GM12801 (cell line): Measurements from ENCODE around the gene NNAT.

Experiments
- TF ChIP-seq, protein P1 (sequence below): IDR thresholded peaks from one replicate; pipeline ENCODE4 v1.5.1; 2011; ENCODE audit warnings: control low read depth; ENCODE audit not compliant: insufficient read length; ENCODE audit errors: extremely low read depth

The NNAT gene, protein sequence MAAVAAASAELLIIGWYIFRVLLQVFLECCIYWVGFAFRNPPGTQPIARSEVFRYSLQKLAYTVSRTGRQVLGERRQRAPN

DNA sequence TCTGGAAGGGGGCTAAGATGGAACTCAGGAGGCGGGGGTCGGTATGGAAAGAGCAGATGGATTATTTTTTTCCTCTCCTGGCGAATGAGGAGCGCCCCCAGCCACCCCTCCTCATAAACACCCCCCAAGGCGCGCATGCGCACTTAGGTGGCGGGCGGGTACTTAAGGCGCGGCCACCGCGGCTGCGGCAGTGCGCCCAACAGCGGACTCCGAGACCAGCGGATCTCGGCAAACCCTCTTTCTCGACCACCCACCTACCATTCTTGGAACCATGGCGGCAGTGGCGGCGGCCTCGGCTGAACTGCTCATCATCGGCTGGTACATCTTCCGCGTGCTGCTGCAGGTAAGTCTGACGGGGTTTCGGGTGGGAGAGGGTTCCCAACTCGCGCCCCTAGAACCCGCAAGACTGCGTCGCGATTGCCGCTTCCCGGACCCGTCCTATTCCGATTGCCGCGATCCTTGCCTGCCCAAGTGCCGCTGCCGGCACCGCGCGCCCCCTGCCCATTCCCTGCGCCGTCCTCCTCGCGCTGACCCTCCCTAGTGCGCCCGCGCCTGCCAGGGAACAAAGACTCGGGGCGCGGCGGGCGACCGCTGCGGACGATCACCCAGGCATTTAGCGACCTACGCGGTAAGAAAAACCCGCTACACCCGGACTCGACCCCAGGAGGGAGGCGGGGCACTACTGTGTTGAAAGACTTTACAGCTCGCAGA, at the start of gene NNAT:
TSS of gene NNAT (plus strand) at position 190 of the 711 bp plus-strand sequence. CDS start at position 272, 82 bp downstream.
- TF ChIP-seq, protein P1, sequence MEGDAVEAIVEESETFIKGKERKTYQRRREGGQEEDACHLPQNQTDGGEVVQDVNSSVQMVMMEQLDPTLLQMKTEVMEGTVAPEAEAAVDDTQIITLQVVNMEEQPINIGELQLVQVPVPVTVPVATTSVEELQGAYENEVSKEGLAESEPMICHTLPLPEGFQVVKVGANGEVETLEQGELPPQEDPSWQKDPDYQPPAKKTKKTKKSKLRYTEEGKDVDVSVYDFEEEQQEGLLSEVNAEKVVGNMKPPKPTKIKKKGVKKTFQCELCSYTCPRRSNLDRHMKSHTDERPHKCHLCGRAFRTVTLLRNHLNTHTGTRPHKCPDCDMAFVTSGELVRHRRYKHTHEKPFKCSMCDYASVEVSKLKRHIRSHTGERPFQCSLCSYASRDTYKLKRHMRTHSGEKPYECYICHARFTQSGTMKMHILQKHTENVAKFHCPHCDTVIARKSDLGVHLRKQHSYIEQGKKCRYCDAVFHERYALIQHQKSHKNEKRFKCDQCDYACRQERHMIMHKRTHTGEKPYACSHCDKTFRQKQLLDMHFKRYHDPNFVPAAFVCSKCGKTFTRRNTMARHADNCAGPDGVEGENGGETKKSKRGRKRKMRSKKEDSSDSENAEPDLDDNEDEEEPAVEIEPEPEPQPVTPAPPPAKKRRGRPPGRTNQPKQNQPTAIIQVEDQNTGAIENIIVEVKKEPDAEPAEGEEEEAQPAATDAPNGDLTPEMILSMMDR: no peak

DNA sequence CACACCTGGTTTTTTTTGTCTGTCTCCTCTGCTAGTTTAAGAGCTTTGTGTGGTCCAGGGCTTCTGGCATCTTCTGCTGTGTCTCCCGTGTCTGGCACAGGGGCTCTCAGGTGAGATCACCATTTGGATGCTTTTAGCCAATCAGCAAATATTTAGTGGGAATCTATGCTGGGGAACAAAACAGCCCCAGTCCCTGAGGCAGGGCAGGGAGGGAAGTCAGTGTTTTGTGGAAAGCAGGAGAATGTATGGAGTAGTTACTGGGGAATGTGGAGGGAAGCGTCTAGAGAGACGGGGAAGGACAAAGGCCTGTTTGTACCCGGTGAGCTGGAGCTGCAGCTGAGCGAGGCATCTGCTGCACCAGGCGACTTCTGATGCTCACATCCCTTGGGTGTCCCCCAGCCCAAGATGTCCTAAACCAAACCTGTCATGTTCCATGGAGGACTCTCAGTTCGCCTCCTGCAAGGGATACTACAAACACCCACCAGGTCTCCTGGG, 49.3 kb upstream of the NNAT start:
- TF ChIP-seq, protein P1: no peak

DNA sequence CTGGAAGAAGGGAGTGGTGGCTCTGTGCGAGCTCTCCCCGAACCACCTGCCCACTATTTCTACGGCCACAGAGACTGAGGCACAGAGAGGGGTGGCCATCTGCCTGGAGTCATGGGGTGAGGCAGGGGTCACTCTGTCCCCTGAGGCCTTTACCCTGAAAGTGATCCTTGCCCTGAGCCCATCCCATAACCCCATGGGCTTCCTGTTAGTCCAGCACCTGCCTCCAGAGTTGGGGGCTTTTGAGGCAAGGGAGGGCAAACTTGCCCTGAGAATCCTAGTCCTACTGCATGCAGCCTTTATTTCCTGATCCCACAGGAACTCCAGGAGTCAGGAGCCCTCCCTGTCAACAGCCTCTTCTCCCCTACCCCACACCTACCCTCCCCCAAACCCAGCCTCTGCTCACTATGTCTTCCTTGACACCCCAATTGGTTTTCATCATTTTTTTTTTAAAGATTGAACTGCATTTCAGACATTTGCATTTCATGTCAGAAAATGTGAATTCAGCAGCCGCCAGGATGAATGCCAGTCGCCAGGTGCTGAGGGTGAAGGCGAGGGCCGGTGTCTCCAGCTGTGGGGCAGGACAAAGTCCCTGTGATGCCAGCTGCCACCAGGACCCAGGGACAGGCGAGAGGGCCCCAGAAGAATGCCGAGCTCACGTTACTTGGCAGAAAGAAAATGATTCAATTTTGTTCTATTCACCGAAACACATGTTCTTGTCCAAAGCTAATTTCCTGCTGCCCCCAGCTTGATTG, 47.6 kb upstream of the NNAT start:
- TF ChIP-seq, protein P1: no peak

DNA sequence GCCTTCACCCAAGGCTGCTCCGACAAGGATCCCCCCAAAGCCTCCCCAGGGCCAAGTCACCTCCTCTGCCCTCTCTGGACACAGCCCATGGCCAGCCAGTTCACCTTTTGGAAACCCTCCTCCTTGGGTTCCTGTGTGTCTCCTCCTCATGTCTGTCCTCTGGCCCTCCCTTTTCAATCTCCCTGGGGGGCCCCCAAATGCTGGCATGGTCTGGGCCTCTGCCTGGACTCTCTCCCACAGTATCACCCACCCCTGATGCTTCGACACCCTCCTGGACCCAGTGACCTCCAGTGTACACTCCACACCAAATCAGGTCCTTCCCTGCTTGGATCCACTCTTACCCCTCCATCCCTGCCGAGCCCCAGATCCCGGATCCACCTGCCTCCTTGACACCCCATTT, 46.7 kb upstream of the NNAT start:
- TF ChIP-seq, protein P1: no peak

DNA sequence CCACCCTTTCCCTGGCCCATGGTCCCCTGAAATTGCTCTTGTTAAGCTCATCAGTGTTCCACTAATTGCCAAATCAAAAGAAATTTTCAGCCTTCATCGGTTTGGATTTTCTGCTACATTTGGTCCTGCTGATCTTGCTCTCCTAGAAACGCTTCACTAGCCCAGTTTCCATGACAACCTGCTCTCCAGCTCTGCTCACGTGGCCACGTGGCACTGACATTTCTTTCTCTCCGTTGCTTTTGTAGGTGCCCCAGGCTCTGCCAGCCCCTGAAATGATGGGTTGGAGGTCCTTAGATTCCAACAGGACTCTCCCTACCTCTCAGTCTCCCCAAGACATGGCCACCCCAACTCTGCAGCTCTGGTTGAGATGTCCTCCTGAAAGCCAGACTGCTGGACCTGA, 45.8 kb upstream of the NNAT start:
- TF ChIP-seq, protein P1: no peak

DNA sequence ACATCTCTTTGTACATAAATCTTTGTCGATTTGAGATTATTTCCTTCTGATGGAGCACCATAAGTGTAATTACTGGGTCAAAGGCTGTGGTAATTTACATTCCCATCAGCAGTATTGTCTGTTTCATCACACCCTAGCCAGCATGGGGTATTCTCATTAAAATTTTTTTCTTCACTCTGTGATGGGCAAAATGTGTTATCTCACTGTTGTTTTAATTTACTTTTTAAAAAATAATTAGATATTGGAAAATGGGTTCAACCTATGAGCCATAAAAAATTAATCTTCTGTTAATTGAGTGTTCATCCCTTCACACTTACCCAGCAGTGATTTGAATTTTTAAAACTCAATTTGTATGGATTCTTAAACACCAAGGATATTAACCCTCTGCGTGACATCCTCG, 44.0 kb upstream of the NNAT start:
- TF ChIP-seq, protein P1: no peak

DNA sequence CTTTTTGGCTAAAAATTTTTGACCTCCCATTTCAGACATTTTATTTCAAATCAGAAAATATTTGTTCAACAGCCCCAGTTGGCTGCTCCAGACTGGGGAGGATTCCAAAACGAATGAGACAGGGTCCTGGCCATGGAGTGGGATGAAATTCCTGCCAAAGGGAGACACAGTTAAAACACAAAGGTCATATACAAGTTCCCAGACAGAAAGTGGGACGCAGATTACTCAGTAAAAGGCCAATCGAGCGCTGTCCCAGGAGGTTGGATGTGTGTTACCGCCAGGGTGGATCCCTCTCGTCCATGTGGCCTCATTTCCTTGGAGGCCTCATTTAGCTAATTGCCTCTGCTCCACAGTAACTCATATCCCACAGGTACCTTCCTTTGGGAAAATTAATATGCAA, 41.8 kb upstream of the NNAT start:
- TF ChIP-seq, protein P1: no peak
